Measurements from ENCODE around the gene PERP.
A peak's percentile ranks its signal among the peaks of the same experiment; 100 is the strongest.

Gene PERP

GRCh38 chr6:138107752-138108592, 753 bp upstream of the PERP start (continued):
- TF ChIP-seq ZNF416 (tag by site-specific recombination; IDR thresholded peaks at IDR 0.05) (no peak), ZNF76 (tag by site-specific recombination; IDR thresholded peaks at IDR 0.05; ENCODE audit: borderline replicate concordance, low read depth) (0 out of 2 replicates have a peak, but pooled peaks have one; percentile 7), ZNF214 (tag by site-specific recombination; IDR thresholded peaks at IDR 0.05; ENCODE audit: borderline replicate concordance) (no peak), PRDM2 (tag by site-specific recombination; IDR thresholded peaks at IDR 0.05; ENCODE audit: borderline replicate concordance) (no peak), ZNF658 (tag by site-specific recombination; IDR thresholded peaks at IDR 0.05) (no peak), KLF16 (tag by site-specific recombination; IDR thresholded peaks at IDR 0.05) (no peak), ZSCAN23 (tag by site-specific recombination; IDR thresholded peaks at IDR 0.05) (no peak), ZNF23 (tag by site-specific recombination; IDR thresholded peaks at IDR 0.05; ENCODE audit: borderline replicate concordance) (no peak), ELK4 (IDR thresholded peaks at IDR 0.05; ENCODE audit: borderline replicate concordance, low read depth, low read length) (no peak), ZNF768 (tag by site-specific recombination; IDR thresholded peaks at IDR 0.05) (no peak), CTCF (tag by site-specific recombination; IDR thresholded peaks at IDR 0.05) (no peak), GLIS1 (tag by site-specific recombination; IDR thresholded peaks at IDR 0.05) (no peak), ZNF354C (tag by site-specific recombination; IDR thresholded peaks at IDR 0.05; ENCODE audit: borderline replicate concordance, low read depth) (no peak), FEZF1 (tag by site-specific recombination; IDR thresholded peaks at IDR 0.05) (no peak), HOXD13 (CRISPR knock-in tag; IDR thresholded peaks at IDR 0.05; ENCODE audit: borderline replicate concordance) (no peak), ZNF266 (tag by site-specific recombination; IDR thresholded peaks at IDR 0.05; ENCODE audit: low read depth) (no peak)

- H3K27ac ChIP-seq (ENCODE audit: extremely low read depth, low read depth, low read length) = peak overlapping the region; percentile 92
- H3K9me3 ChIP-seq (ENCODE audit: control insufficient read depth, insufficient read depth, low read depth, low read length) = no peaks in the 10 kb centered on the region
- ChIA-PET POLR2A (interaction anchor here (0.8 to 5.0 kb wide), 6 partner anchors 9 to 298 kb away, joined by 3 to 36 read pairs (median 7); partner anchors contain the start of genes ARFGEF3 and HEBP2), CTCF (interaction anchor here (0.6 to 3.8 kb wide), 13 partner anchors 9 to 399 kb away, joined by 3 to 99 read pairs (median 4); no protein-coding TSS in a partner anchor)
- peak overlapping the region; percentile 91 for H3K4me3 ChIP-seq (ENCODE audit: low read depth, low read length)
- TF ChIP-seq ZNF362 (tag by site-specific recombination; IDR thresholded peaks at IDR 0.05) (peak; percentile 84; the same call in 1 of the 2 replicates), ELK4 (IDR thresholded peaks at IDR 0.05; ENCODE audit: borderline replicate concordance, low read depth, low read length) (no peak), ZNF335 (tag by site-specific recombination; conservative IDR thresholded peaks at IDR 0.05) (peak; percentile 61), ZNF664 (tag by site-specific recombination; IDR thresholded peaks at IDR 0.05) (peak; percentile 9; the same call in 1 of the 2 replicates)
- no peaks in the 10 kb centered on the region for H3K36me3 ChIP-seq (ENCODE audit: control insufficient read depth in 2 of 2, insufficient read depth in 1 of 2, low read length in 2 of 2)
- peaks cover 13% of the 10 kb centered on the region for H3K4me1 ChIP-seq (ENCODE audit: control insufficient read depth, insufficient read depth, low read length)
Measured at GRCh38 chr6:138106665-138107077, 548 bp downstream of the PERP start.

All from HEK293 (cell line).